ENCODE results near the gene SPATA32. TPM values are rescaled to one million over a fixed set of nuclear protein-coding genes. Genes with fewer than 3 reads are reported as not detected.
"Not testable (repeated sequence)": the region's sequence is repeated elsewhere in the genome, so short reads cannot be mapped to it uniquely, and the experiment has no call there.

SPATA32 gene
- not detected in 2 replicates for total RNA-seq

GRCh38 chr17:45261577-45262515, at the start of gene SPATA32:
Gene SPATA32 (minus strand): TSS chr17:45262094. CDS start chr17:45262016, 78 bp downstream.
- DNase-seq (ENCODE audit: low read depth in 2 of 2) = peak; percentile 31 to 45

GRCh38 chr17:45311401-45311759, 49.5 kb upstream of the SPATA32 start:
- DNase-seq (ENCODE audit: low read depth in 2 of 2) = no peak

GRCh38 chr17:45310380-45311324, 48.8 kb upstream of the SPATA32 start:
- DNase-seq (ENCODE audit: low read depth in 2 of 2) = no peak

- no peak for DNase-seq (ENCODE audit: low read depth in 2 of 2)
These were observed 47.5 kb upstream of the SPATA32 start for GRCh38 chr17:45309400-45309799.

GRCh38 chr17:45308840-45309239, 46.9 kb upstream of the SPATA32 start:
- no peak for DNase-seq (ENCODE audit: low read depth in 2 of 2)

GRCh38 chr17:45308016-45308365, 46.1 kb upstream of the SPATA32 start:
- no peak for DNase-seq (ENCODE audit: low read depth in 2 of 2)

GRCh38 chr17:45307290-45308015, 45.6 kb upstream of the SPATA32 start:
- peak; percentile 55 to 82 for DNase-seq (ENCODE audit: low read depth in 2 of 2)

GRCh38 chr17:45306623-45307022, 44.7 kb upstream of the SPATA32 start:
- DNase-seq (ENCODE audit: low read depth in 2 of 2) = no peak

GRCh38 chr17:45306094-45306493, 44.2 kb upstream of the SPATA32 start:
- DNase-seq (ENCODE audit: low read depth in 2 of 2) = no peak

- DNase-seq (ENCODE audit: low read depth in 2 of 2) = no peak
These were observed 43.7 kb upstream of the SPATA32 start for GRCh38 chr17:45305530-45306087.

GRCh38 chr17:45302649-45303173, 40.8 kb upstream of the SPATA32 start:
- DNase-seq (ENCODE audit: low read depth in 2 of 2) = no peak

- DNase-seq (ENCODE audit: low read depth in 2 of 2) = not testable (repeated sequence)
These were observed 40.3 kb upstream of the SPATA32 start for GRCh38 chr17:45302220-45302619.

GRCh38 chr17:45301674-45302073, 39.8 kb upstream of the SPATA32 start:
- DNase-seq (ENCODE audit: low read depth in 2 of 2) = no peak

GRCh38 chr17:45300060-45300751, 38.3 kb upstream of the SPATA32 start:
- no peak for DNase-seq (ENCODE audit: low read depth in 2 of 2)

- no peak for DNase-seq (ENCODE audit: low read depth in 2 of 2)
These were observed 37.5 kb upstream of the SPATA32 start for GRCh38 chr17:45299361-45299760.

- no peak for DNase-seq (ENCODE audit: low read depth in 2 of 2)
These were observed 36.8 kb upstream of the SPATA32 start for GRCh38 chr17:45298546-45299285.

- no peak for DNase-seq (ENCODE audit: low read depth in 2 of 2)
These were observed 34.9 kb upstream of the SPATA32 start for GRCh38 chr17:45296833-45297124.

GRCh38 chr17:45296003-45296832, 34.3 kb upstream of the SPATA32 start:
- peak in 1 of 2 donors; percentile 68 for DNase-seq (ENCODE audit: low read depth in 2 of 2)

GRCh38 chr17:45294506-45294905, 32.6 kb upstream of the SPATA32 start:
- DNase-seq (ENCODE audit: low read depth in 2 of 2) = peak; percentile 54 to 73
